ENCODE measurements around the gene KPNA6. TPM values are rescaled to one million over a fixed set of nuclear protein-coding genes. Genes with fewer than 3 reads are reported as not detected.

KPNA6 gene
- total and polyA plus RNA-seq, 2 of the 13 experiments (the other 11 are each of a cell fraction or from before 2014, with no cell fraction given): 22.0 to 47.5 TPM

- TF ChIP-seq POLR2A (IDR thresholded peaks at IDR 0.05; ENCODE audit: insufficient read depth in 1 of 2, low read depth in 2 of 2, low read length in 2 of 2): peak; percentile 66 to 67
- TF ChIP-seq ZNF18 (CRISPR knock-in tag; IDR thresholded peaks at IDR 0.05; ENCODE audit: insufficient replicate concordance): peak; percentile 29
- TF ChIP-seq MED8 (CRISPR knock-in tag; IDR thresholded peaks at IDR 0.05; ENCODE audit: insufficient replicate concordance): peak; percentile 40
- peak; percentile 51 for TF ChIP-seq ATF2 (CRISPR knock-in tag; IDR thresholded peaks at IDR 0.05)
- TF ChIP-seq RFX1 (IDR thresholded peaks at IDR 0.05): no peak
- TF ChIP-seq RBM39 (IDR thresholded peaks at IDR 0.05; ENCODE audit: low read depth, low read length, poor library complexity, severe bottlenecking): peak; percentile 54
- no peak for TF ChIP-seq SMAD9 (CRISPR knock-in tag; IDR thresholded peaks at IDR 0.05)
- TF ChIP-seq TEF (CRISPR knock-in tag; IDR thresholded peaks at IDR 0.05): peak; percentile 44; the same call in 1 of the 2 replicates
- no peak for TF ChIP-seq ZBTB4 (CRISPR knock-in tag; IDR thresholded peaks at IDR 0.05; ENCODE audit: borderline replicate concordance)
- TF ChIP-seq RARA (CRISPR knock-in tag; IDR thresholded peaks at IDR 0.05): peak; percentile 37; the same call in 1 of the 2 replicates
- no peak for TF ChIP-seq ZNF451 (CRISPR knock-in tag; IDR thresholded peaks at IDR 0.05)
- peak; percentile 96 for TF ChIP-seq KDM5A (IDR thresholded peaks at IDR 0.05; ENCODE audit: borderline replicate concordance, low read length)
- TF ChIP-seq NRL (CRISPR knock-in tag; IDR thresholded peaks at IDR 0.05; ENCODE audit: borderline replicate concordance): peak; percentile 92
- TF ChIP-seq KAT8 (CRISPR knock-in tag; IDR thresholded peaks at IDR 0.05): peak; percentile 88
- peak; percentile 79 for TF ChIP-seq ARID3A (IDR thresholded peaks at IDR 0.05; ENCODE audit: low read depth, low read length)
- TF ChIP-seq HOXA3 (CRISPR knock-in tag; IDR thresholded peaks at IDR 0.05): peak; percentile 93
- TF ChIP-seq GFI1 (CRISPR knock-in tag; IDR thresholded peaks at IDR 0.05; ENCODE audit: borderline replicate concordance): peak; percentile 58; the same call in 1 of the 2 replicates
- TF ChIP-seq NFKBIZ (CRISPR knock-in tag; IDR thresholded peaks at IDR 0.05): no peak
- peak; percentile 81; the same call in 1 of the 2 replicates for TF ChIP-seq ZNF670 (CRISPR knock-in tag; IDR thresholded peaks at IDR 0.05; ENCODE audit: borderline replicate concordance)
- TF ChIP-seq YY1 (IDR thresholded peaks at IDR 0.05; ENCODE audit: insufficient read depth, insufficient replicate concordance, low read depth, low read length): peak; percentile 96
Observed at GRCh38 chr1:32107742-32108661, at the start of gene KPNA6 (continued).
